GM19193 (cell line): Measurements from ENCODE around the gene RERE.

ENCODE experiments used
- POLR2A ChIP-seq: IDR thresholded peaks from 4 replicates; pipeline ENCODE4 v1.6.1; 2011; ENCODE audit not compliant: insufficient read depth, insufficient read length; ENCODE audit errors: extremely low read depth

Gene RERE

DNA sequence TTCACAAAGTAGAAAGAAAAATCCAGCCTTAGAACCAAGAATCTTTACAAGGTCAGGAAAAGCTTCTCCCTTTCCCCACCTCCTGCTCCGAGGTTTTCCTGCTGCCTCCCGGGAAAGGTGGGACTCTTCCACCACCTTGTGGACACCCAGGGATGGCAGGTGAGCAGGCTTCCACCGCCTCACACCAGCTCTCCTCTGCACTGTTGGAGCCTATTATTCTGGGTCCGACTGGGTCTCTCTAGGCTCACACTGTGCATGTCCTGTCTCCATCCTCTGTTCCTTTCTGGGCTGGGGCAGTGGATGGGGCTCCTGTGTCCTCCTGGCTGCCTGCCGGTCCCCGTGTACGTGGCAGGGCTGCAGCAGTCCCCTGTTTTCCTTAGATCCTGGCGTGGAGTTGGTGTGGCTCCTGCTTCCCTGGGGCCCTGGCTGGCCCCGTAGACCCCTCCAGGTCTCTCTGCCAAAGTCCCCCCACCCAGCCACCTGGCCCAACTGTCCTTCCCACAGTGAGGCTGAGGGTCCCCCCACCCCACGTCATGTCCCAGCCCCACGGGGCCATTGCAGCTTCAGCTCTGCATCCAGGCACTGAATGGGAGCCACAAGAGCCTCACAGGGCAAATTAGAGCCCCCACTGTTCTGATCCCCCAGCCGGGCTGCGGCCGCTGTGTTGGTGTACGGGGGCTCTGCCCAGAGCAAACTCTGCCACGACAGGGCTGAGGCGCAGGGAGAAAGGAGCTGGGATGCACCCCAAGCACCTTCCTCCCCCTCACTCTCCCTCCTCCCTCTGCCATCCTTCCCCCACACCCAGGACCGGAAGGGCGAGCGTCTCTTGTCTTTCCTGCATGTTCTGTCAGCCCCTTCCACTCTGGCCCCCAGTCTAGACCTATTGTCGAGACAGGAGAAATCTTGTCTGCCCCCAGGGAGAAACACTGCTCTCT is 502.8 kb downstream of the RERE start:
- TF ChIP-seq POLR2A, result no peak

DNA sequence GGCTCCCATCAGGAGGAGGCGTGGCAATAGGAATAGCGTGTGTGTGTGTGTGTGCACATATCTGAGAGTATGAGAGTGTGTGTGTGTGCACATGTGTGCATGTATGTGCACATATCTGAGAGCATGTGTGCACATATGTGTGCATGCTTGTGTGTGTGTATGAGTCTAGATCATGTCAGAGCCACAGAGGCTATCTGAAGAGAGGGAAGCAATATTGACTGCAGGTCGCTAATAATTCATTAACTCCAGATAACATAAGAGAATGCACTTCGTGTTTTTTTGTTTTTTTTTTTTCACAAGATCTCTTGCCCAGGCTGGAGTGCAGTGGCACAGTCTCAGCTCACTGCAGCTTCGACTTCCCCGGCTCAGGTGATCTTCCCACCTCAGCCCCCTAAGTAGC is 504.2 kb downstream of the RERE start:
- TF ChIP-seq POLR2A, result no peak

DNA sequence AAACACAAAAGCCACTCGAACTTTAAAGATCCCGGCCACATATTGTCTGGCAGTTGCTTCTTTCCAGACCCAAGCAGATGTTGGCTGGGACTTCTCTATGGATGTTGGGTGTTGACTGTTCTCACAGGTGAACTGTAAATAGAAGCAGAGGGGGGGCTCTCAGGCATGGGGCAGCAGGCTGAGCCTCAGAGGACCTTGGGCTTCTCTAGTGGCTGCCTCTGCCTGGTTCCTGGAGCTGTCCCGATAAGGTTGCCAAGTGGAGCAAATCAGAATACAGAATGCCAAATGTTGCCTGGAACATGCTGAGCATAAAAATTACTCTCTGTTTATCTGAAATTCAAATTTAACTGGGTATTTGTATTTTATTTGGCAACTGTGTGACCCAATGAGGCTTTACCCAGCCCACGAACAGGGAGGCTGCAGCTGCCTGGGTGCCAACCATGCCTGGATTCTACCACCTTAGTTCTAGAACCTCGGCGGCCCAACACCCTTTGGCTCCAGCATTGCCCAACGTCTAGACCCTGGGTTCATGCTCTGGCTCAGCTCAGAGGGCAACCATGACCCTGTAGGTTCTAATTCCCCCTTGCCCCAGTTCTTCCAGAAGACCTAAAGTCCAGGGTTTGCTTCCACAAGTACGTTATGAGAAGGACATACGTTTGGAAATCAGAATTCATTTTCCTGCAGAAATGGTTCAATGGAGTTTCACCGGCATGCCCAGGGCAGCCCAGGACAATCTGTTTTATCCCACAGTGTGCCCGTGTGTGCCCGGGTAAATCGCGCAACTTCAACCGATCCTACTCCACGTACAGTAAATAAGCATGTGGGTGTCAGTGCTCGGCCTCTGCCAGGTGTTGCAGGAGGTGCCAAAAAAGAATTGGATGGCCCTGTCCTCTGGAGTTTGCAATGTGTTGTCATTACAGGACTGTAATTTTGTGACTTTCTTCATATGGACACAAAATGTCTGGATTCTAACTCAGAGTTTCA is 504.9 kb downstream of the RERE start:
- no peak for TF ChIP-seq POLR2A

DNA sequence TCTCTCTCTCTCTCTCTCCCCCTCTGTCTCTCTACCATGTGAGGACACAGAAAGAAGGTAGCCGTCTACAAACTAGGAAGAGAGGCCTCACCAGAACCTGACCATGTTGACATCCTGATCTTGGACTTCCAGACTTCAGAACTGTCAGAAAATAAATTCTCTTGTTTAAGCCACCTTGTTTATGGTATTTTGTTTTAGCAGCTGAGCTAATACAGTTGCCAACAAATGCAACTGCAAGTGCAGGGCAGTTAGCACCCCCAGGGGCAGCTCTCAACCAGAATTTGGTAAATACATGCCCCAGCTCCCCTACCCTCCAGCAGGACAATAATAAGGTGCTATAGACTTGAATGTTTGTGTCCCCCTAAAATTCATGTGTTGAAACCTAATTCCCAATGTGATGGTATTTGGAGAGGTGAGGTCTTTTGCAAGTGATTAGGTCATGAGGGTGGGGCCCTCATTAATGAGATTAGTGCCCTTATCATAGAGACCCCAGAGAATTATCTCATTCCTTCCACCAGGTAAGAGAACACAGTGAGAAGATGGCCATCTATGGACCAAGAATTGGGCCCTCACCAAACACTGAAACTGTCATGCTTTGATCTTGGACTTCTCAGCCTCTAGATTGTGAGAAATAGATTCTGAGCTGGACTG is 506.2 kb downstream of the RERE start:
- TF ChIP-seq POLR2A, result no peak

DNA sequence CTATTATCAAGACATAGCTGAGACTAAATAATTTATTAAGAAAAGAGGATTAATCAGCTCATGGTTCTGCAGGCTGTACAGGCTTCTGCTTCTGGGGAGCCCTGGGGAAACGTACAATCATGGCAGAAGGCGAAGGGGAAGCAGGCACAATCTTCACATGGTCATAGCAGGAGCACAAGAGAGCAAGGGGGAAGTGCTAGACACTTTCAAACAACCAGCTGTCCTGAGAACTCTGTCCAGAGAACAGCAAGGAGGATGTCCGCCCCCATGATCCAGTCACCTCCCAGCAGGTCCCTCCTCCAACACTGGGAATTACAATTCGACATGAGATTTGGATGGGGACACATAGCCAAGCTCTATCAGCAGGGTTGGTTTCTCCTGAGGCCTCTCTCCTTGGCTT is 509.8 kb downstream of the RERE start:
- TF ChIP-seq POLR2A, result no peak

DNA sequence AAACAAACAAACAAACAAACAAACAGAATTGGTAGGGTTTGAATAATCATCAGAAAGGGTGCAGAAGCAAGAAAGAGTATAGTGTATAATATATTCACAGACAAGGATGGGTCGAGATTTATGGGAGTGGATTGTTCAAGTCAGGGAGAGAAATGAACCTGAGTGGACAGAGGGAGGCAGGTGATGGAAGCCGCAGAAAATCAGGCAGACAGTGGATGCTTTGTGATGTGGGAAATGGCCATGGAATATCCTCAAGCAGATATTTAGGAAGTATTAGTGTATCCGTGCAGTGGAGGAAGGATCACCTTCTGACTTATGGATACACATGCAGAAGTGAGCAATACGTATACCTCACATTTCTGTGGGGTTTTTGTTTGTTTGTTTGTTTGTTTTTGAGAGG is 513.6 kb downstream of the RERE start:
- TF ChIP-seq POLR2A, result no peak

DNA sequence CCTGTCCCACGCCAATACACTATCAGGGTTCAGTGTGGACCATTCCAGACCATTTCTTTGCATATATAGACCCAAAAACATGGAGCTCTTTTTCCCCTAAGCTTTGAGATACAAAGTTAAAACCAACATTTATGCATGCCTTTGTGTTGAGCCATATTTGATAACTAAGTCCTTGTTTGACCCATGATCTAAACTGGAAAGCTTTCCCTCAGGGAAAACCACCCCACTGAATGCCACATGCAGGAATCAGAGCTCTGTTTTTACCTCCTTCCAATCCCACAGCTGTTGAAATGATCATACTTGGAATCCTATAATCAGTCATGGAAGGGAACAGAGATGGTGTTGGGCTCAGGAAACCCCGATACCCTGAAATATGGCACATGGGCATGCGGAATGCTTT is 514.3 kb downstream of the RERE start:
- TF ChIP-seq POLR2A, result no peak
